T-helper 2 cell treated with Interferon-gamma antibody and Interleukin-4, amounts not matched to agents 100 ng/mL and 5 ng/mL, for 36 hours (primary cell): ENCODE results near the gene ALPL. TPM values are rescaled to one million over a fixed set of nuclear protein-coding genes. Genes with fewer than 3 reads are reported as not detected.
"Not testable (repeated sequence)": the region's sequence is repeated elsewhere in the genome, so short reads cannot be mapped to it uniquely, and the experiment has no call there.

Experiments
- intact Hi-C: fragments of 100-400 bp; cut with micrococcal nuclease; formaldehyde crosslinking; loops from one replicate; pipeline ENCODE4 v1.15.1; 2023
- total RNA-seq: library from RNA; stranded (reverse); gene quantifications from 2 replicates; pipeline ENCODE4 v1.2.3, GENCODE V29; 2022

Gene ALPL
- total RNA-seq, 1 donor from 2014 or later: not detected

DNA sequence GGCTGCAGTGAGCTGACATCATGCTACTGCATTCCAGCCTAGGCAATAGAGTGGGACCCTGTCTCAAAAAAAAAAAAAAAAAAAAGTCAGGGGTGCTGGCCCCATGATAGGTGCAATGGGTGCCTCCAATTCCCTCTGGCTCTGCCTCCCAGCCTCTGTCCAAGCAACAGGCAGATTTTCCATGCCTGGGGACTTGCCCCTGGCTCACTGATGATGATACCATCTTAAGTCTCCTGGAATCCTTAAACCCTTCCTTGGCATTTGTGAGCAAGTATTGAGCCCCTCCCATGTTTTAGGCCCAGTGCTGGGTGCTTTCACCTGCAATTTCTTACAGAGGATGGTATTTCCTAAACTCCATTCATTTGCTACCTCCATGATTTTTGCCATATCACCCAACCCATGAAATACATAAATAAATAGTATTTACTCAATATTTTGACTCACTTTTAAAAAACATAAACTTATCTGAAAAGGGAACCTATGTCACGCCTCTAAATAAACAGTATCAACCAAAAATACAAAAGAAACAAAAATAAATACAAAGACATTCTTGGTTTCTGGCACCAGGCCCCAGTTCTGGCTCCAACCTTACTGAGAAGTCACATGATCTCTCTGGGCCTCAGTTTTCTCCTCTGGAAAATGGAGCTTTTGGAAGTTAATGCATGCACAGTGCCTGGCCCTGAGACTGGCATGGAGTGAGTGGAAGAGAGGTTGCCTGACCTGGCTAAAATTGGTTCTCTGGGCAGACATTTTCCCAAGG is 1.5 kb upstream of the ALPL start:
- intact Hi-C loops: loop anchor here (2.0 kb wide), 1 partner anchor 151 kb away; no protein-coding TSS in a partner anchor

DNA sequence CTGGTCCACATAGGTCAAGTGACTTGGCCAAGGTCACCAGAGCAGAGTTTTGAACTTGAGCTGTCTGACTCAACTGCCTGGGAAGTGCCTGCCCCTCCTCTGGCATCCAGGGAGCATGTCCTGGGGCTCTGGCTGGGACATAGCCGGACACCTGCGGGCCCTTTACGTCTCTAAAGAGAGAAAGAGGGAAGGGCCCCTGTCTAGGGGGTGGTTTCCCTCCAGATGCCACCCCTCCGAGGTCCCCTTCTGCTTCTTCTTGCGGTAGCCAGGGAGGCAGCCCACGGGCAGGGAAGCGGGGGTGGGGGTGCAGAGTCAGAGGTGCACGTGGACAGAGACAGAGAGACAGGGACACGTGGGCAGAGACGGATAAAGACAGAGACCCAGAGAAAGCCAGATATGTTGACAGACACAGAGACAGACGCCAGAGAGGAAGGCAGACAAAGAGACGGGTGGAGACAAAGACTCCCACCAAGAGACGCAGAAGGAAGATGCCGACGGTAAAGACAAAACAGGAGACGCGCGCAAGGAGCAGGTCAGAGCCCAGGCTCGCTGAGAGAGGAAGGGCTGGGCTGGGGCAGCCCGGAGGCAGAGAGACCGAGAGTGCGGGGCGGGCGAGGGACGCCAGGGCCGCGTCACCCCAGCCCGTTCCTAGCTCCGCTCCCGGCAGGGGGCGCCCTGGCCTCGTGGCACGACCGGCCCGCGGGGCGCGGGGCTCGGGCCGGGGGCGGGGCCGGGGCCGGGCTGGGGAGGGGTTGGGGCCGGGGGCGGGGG is 458 bp upstream of the ALPL start:
- intact Hi-C loops: loop anchor here (2.0 kb wide), 1 partner anchor 150 kb away; no protein-coding TSS in a partner anchor

DNA sequence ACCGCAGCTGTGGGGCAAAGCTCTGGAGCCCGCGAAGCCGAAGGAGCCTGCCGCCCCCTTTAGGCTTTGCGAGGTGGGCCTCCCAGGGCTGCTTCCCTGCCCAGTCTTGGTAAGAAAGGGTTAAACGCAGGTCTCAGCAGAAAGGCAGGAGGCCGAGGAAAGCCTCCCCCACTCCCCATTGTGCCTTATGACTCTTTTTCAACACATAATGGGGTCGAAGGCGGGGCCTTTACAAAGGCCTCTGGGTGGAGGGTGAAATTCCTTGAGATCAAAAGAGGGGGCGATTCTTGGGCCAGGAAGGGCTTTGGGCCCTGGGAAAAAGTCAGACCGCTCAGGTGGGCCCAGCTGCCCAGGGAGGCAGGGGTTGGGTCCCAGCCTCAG is 880 bp downstream of the ALPL start:
- intact Hi-C loops: no loop called here

DNA sequence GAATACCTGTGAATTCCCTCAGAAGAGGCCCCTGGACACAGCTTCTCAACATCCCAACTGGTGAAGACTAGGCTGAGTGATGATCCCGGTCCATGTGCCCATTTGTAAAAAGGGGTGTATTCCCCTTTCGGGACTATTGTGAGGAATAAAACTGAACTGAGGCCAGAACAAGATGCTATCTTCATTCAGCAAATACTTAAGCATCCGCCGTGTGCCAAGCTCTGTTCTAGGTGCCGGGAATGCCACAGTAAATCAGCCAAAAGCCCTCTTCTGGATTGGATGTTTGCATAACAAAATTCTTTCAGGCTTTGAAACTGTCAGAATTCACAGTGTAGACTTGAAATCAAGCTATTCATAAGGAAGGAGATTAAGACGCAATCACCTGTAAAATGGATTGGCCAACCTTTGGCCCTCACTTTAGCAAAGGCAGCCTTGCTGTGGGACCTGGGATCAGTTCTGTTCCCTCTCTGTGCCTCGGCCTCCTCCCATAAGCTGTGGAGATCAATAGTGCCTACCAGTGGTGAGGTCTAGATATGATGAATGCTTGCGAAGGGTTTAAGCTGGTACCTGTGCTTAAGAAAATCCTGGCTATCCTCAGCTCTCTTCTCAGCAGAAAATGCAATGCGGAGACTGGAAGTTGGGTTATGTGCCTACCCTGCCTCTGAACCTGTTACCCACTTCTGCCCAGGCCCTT is 1.8 kb downstream of the ALPL start:
- intact Hi-C loops: no loop called here

- intact Hi-C loops: no loop called here
Observed at GRCh38 chr1:21511579-21512522, 2.6 kb downstream of the ALPL start.

DNA sequence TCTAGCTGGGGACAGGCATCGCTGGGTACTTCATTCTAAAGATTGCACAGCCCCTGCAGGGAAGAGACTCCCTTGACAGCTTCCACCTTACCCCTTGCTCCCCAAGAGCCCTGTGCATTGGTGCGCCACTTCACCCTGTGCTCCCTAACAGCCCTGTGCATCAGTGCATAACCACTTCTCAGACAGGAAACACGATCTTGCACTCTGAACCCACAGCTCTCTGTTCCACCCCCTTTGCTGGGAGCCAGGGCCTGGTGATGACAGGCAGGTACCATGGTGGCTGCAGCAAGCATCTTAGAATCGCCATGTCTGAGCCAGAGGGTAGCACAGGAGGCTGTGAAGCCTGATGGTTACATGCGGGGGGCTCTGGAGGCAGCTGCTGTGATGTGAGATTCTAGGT is 5.0 kb downstream of the ALPL start:
- intact Hi-C loops: no loop called here

DNA sequence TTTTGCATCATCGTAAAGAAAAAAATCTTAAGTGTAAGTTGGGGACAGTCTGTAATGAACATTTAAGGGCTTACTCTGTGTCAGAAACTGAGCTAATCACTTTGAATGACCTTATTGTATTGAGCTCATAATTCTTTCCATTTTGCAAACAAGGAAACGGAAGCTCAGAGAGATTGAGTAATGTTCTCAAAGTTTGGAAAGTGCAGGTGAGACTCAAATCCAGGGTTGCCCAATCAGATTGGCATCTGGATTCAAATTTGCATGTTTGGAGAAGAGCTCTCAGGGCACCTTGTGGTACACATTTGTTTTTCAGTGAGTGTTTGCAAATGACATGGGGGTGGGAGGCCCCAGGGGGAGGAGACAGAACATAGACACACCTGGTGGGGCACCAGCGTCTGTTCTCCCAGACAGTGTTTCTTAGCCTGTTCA is 8.0 kb downstream of the ALPL start:
- intact Hi-C loops: no loop called here

GRCh38 chr1:21517660-21518480 is 8.6 kb downstream of the ALPL start:
- intact Hi-C loops: no loop called here

- intact Hi-C loops: no loop called here
Observed at GRCh38 chr1:21518774-21519455, 9.7 kb downstream of the ALPL start.

DNA sequence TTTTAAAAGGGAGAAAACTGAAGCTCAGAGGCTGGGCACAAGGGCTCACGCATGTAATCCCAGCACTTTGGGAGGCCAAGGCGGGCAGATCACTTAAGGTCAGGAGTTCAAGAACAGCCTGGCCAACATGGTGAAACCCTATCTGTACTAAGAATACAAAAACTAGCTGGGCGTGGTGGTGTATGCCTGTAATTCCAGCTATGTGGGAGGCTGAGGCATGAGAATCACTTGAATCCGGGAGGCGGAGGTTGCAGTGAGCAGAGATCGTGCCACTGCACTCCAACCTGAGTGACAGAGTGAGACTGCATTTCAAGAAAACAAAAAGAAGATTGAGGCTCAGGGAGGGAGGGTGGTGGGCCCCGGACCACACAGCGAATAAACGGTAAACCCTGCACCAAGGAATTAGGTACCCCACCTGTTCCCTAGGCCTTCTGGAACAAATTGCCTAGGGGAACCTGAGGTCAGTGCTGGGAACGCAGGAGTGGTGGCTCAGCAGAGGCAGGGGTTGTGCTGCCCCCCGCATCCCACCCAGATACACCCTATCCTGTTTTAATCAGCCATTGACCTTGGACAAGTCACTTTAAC is 10.4 kb downstream of the ALPL start:
- intact Hi-C loops: not testable (repeated sequence)

- intact Hi-C loops: no loop called here
Observed at GRCh38 chr1:21520899-21521716, 11.9 kb downstream of the ALPL start.

- intact Hi-C loops: no loop called here
Observed at GRCh38 chr1:21521717-21522060, 12.5 kb downstream of the ALPL start.

DNA sequence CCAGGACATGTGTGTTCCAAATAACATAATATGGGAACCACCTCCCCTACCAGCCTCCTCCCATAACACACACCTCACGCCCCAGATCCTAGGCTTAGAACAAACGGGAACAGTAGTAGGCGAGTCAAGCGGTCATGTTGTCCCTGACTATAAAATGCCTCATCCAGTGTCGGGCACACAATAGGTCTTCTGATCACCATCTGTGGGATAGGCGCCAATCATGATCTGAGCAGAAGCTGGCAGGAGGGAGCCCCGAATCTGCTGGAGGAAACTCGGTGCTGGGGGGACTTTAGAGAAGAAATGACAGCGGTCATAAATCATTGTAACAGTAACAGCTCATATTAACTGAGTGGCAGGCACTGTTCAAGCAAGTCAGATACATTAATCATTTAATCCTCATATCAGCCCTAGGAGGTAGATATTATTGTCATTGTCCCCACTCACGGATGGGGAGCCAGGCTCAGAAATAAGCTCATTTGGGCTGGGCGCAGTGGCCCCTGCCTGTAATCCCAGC is 13.4 kb downstream of the ALPL start:
- intact Hi-C loops: no loop called here

GRCh38 chr1:21523297-21523813 is 14.1 kb downstream of the ALPL start:
- intact Hi-C loops: no loop called here

DNA sequence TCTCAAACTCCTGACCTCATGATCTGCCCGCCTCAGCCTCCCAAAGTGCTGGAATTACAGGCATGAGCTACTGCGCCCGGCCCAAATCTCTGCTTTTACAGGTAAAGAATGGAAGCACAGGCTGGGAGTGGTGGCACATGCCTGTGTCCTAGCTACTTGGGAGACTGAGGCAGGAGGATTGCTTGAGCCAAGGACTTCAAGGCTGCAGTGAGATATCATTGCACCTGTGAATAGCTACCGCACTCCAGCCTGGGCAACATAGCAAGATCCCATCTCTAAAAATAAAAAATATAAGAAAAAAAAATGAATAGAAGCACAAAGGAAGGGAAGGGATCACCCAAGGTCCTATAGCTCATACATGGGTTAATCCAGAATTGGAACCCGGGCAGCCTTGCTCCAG is 15.0 kb downstream of the ALPL start:
- intact Hi-C loops: no loop called here

DNA sequence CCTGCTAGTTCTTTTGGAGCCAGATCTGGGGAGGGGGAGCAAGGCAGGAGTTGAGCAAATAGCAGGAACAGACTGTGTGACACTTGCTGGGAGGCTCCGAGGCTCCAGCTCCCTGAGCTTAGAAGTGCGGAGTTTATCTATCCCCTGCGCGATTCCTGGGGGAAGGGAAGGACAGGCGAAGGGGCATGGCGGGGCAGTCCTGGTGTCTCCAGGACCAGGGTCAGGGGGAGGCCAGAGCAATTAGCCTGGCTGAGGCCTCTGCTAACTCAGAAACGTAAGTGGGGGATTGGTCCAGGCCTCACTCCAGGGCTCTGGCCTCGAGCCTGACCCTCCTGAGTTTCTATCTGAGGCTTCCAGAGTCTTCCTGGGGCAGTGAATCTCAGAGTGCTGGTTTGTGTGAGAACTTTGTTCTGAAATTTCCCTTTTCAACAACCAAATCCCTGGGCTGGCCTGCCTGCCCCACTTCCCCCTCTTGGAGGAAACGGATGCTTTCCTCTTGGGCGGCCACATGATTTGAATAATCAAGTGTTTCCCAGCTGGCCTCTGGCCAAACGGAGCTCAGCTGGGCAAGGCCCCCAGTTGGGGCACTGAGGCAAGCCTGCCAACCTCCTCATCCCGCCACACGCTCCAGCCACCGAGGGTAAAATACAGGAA is 15.6 kb downstream of the ALPL start:
- intact Hi-C loops: no loop called here

DNA sequence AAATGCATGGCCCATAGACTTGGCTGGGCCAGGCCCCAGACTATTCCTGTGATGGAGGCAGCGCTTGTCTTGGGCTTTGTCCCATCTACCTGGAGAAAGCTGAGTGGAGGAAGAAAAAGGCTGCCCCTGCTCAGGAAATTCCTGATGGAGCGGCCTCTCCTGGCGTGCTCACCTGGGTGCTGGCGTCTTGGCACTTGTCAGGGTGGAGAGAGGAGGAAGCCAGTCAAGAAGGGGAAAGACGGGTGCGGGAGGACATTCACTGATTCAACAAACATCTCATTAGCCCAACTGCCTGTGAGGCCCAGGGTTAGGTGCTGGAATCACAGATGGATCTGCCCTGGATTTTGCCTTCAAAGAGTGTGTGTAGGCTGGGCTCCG is 16.1 kb downstream of the ALPL start:
- intact Hi-C loops: no loop called here
